GM21529 (cell line): Measurements from ENCODE around the gene MTHFD1L.
"Not testable (repeated sequence)": the region's sequence is repeated elsewhere in the genome, so short reads cannot be mapped to it uniquely, and the experiment has no call there.

Source experiments
- ATAC-seq: cut with Tn5 transposase; IDR thresholded peaks from one replicate; pipeline ENCODE4 v1.9.1; 2021; ENCODE audit not compliant: unreplicated experiment

Gene MTHFD1L

DNA sequence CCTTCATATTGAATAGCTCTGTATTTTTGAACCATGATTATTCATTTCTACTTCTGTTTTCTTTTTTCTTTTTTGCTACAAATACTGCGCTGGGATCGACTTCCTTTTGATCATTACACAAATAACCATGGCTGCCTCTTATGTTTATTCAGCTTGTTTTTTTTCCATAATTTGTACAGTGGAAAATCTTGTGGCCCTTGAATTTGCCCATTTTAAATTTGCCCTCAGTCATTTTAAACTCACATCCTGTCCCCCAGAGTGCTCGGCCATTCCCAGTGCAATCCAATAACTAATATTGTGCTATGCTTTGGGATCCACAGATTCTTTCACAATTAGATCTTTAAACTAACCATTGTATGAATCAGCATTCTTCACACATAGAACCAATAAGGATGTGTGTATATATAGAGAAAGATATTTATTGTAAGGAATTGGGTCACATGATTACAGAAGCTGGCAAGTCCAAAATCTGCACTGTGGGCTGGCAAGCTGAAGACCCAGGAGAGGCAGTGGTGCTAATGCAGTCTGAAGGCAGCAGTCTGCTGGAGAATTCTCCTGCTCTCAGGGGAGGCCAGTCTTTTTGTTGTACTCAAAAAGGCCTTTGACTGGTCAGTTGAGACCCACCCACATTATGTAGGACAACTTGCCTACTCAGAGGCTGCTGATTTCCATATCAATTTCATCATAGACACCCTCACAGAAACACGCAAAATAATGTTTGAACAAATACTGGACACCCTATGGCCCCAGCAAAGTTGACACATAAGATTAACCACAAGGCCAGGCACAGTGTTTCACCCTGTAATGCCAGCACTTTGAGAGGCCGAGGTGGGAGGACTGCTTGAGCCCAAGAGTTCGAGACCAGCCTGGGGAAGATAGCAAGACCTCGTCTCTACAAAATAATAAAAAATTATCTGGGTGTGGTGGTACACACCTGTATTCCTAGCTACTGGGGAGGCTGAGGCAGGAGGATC is 147.1 kb downstream of the MTHFD1L start:
- no peak for ATAC-seq

DNA sequence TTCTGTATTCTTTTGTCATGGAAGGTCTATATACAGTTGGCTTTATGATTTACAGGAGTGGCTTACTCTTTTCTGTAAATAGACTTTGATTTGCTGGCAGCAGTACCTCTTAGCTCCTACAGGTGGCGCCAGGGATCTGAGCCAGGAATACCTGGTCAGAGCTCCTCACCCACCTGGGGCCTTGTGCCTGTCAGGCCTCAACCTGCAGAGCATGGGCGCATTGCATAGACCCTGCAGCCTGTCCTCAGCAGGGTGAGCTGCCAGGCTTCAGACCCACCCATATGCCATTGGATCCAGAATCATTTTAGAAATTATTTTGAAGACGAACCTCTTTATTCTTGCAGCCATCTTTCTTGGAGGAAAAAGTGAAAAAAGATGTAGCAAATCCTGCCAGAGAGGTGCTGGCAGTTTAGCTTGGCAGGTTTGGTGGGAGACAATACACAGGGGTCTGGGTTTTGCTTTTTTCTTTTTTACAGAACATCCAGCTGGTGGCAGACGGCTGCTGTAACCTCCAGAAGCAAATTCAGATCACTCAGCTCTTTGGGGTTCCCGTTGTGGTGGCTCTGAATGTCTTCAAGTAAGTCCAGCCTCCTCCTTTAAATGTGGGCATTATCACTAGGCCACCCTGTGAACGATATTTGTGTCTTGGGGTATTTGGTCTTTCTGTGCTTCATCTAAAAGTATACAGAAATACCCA is 149.1 kb downstream of the MTHFD1L start:
- peak; percentile 79 for ATAC-seq

DNA sequence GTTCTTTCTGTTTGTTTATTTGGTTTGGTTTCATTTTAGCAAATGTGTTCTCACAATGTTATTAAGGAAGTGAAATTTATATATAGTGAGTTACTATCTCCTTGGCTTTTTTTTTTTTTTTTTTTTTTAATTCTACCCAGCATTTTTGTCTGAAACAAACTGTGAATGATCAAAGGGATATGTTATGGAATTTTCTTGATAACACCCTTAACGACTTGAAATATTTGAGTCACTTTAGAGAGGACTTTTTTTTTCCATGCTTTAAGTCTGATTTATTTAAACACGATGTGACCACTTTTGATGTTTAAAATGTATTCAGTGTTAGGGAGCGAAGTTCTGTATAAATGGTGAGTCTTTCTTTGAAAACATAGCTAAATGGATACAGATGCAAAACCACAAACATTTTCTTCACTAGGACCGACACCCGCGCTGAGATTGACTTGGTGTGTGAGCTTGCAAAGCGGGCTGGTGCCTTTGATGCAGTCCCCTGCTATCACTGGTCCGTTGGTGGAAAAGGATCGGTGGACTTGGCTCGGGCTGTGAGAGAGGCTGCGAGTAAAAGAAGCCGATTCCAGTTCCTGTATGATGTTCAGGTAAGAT is 149.7 kb downstream of the MTHFD1L start:
- ATAC-seq = no peak

DNA sequence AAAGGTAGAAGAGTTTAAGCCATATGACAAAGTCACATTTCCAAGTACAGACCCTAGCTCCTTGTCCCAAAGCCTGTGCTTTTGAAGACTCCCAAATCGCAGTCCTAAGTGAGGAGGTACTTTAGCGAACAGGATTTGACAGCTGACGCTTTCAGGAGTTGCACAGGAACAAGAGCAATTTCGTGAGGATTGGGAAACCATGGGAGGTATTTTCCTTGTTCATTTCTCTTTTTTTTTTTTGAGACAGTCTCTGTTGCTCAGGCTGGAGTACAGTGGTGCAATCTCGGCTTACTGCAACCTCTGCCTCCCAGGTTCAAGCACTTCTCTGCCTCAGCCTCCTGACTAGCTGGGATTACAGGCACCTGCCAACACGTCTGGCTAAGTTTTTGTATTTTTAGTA is 150.6 kb downstream of the MTHFD1L start:
- ATAC-seq = no peak

DNA sequence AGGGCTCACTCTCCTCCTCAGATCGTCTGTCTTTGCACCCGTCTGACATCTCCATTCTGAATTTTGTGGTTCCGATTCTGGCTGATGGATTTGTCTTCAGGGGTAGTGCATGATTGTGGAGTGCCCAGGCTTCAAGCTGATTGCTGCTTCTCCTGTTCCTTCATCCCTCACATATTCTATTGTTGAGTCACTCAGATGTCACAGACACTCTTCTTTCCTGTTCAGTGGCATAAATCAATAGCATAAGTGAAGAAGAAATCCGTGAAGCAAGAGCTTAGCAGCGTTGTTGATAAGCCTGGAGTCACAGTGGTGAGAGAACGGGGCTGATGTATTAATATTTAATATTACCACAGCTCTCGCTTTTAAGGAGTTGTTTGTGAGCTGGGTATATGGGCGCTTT is 152.5 kb downstream of the MTHFD1L start:
- no peak for ATAC-seq

DNA sequence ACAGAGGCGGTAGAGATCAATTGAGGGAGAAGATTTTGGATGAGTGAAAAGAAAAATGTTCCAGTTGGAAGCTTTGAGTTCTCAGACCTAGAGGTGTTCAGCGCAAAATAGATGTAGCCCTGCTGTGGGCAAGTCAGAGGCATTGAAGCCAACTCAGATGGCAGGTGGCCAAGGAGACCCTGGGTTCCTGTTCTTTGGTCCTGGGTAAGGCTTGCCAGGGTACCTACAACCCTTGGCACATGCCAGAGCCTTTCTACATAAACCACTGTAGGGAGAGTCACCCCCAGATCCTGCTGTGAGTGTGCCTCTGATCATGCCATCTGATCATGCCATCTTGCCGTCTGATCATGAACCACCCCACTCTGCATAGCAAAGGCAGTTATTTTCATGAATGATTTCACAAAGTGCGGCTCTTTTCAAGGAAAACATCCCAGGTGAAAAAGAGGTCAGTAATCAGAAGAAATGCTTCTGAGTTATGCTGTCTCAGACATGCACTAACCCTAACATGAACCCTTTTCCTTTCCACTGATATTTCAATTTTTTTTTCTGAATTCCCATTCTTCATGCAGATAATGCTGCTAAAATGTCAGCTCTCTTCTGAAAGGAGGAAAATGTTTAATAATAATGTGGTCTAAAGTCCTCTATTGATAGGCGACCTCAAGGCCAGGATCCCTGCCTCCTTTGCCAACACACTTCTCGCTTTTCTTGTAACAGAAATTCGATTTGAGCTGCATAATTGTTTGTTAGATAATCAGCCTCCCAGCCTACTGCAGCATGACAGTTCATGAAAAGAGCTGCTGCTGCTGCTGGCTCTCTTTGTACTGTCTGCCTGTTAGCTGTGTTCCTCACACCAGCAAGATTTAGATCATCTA is 153.6 kb downstream of the MTHFD1L start:
- no peak for ATAC-seq

DNA sequence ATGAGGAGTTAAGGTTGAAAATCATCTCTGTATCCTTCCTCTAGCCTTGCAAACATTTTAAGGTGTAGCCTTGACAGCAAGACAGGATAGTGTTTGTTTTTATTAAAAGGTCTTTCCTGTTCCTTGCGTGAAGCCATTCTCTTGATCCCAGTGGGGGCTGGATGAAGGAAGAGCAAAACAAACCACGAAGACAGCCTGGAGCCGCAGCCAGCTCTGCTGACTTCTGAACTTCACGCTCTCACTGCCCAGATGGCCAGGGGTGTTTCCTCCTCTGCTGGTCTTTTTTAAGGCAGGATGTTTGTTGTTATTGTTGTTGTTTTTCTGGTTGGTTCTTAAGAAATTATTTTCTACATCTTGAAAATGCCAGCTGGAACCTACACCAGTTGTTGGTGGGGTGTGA is 156.4 kb downstream of the MTHFD1L start:
- no peak for ATAC-seq

DNA sequence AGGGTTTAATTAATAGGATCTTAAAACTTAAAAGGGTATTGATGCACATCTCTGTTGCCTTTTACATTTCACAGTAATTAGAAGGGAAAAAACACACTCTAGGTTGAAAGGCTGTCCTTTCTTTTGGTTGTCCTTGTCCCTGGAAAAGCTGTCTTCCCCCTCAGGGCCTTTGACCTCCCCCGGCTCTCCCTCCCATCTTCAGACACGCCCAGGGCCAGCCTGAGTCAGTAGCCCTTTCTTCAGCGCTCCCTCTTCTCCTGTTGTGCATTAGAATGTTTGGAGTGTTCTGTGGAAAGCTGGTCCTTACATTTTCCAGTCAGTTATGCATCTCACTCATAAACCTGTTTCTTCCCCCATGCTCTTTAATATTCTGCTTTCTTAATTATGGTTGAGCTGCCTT is 157.0 kb downstream of the MTHFD1L start:
- no peak for ATAC-seq

DNA sequence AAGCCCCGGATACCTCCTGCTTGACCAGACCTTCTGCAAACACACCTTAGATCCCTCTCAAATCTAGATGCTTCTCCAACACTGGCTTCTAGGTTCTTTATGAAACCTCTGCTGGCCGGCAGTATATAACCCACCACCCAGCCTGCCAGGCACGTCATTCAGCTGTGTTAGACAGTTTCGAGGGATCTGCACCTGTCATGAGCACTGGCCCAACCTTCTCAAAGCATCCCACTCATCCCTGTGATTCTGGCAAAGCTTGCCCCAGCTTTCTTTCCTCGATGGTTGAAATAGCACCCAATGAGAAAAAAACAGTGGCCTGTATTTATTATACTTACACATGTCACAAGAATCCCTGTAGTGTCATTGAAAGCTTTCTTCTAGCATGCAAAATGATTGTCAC is 157.8 kb downstream of the MTHFD1L start:
- ATAC-seq = no peak

DNA sequence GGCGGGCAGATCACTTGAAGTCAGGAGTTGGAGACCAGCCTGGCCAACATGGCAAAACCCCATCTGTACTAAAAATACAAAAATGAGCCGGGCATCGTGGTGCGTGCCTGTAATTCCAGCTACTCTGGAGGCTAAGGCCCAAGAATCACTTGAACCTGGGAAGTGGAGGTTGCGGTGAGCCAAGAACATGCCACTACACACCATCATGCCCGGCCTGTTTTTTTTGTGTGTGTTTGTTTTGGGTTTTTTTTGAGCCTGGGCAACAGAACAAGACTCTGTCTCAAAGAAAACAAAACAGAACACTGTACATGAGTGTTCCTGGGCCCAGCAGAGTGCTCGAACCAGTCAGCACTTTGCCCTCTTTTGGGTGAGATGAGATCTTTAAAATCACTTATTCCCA is 159.1 kb downstream of the MTHFD1L start:
- no peak for ATAC-seq

DNA sequence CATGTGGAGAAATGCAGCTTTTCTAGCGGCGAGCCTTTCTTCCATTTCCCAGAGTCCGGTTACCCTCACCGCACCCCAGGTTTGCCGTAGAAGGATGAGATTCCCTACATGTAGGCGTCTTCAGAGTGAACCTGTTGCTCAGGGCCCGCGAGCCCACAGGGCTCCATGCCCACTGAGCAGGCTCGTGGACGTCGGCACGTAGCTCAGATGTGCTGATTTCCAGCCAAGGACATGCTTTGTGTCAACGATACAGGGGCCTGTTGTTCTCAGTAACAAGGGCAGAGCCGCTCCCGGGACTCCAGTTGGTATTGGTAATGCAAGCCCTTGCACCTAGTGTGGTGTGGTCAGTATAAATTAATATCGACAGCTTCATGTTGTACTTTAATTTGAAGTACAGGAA is 159.6 kb downstream of the MTHFD1L start:
- ATAC-seq = no peak

DNA sequence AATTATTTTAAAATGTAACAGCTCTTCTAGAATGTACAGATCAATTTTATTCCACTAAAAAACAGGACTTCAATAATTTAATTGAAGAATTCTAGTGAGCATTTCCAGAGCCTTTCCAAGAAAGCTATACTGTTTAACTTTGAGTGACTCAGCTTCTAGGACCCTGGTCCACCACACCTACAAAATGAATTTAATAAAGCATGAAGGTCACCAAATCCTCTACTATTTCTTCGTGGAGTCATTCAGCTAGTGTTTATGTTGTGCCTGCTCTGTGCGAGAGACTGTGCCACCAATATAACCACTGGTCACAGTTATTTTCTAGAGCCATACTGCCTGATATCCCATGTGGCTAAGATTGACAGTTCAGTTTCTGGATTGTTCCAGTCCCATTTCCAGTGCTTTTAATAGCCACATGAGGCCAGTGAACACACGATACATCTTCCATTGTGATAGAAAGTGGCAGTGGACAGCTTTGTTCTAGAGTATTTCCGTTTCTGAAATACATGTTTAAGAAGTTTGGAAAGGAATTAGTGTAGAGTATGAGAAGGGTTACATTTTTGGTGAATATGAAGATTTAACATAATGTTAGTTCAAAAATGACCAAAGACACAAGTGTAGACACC is 160.7 kb downstream of the MTHFD1L start:
- no peak for ATAC-seq

DNA sequence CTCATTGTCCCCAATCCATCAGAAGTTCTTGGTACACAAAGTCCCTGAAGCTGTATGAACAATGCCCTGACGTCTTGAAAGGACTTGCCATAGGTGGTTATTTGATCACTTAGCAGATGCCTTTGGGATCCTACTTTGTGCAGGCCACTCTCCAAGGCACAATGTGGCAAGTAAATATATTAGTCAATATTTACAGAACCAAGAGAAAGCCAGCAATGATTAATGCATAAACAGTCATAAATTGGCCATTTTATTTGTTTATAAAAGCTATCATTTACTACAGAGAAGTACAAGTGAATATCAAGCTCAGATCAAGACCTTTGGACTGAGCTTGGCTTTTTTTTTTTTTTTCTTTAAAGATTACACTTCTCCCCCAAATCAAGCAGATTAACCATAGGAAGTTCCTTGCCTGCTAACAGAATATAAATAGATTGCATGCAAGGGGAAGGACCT is 161.8 kb downstream of the MTHFD1L start:
- no peak for ATAC-seq

DNA sequence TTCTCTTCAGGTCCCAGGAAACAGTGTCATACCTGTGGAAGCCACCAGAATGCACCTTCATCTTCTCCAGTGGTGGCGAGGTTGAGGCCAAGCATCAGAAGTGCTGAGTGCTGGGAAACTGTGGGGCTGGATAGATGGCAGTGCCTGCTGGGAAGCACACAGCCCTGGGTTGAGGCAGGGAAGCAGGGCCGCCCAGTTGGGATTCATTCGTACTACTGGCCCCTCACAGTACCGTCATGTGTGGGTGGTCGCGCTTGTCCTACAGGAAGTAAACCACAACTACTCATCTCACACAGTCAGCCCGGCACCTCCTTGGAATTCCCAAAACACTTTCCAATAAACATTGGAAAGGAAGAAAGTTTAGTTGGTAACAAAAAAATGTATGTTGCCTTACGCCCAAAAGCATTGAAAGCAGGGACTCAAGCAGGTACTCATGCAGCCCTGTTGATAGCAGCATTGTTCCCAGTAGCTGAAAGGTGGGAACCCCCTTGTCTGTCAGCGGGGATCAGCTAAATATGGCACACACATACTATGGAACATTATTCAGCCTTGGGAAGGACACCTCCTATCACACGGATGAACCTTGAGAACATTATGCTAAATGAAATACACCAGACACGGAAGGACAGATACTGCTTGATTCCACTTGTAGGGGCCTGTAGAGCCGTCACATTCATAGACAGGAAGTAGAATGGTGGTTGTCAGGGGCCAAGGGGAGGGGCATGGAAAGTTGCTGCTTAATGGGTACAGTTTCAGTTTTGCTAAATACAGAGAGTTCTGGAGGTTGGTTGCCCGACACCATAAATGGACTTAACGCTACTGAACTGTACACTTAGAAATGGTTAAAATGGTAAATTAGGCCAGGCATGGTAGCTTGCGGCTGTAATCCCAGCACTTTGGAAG is 162.7 kb downstream of the MTHFD1L start:
- no peak for ATAC-seq

DNA sequence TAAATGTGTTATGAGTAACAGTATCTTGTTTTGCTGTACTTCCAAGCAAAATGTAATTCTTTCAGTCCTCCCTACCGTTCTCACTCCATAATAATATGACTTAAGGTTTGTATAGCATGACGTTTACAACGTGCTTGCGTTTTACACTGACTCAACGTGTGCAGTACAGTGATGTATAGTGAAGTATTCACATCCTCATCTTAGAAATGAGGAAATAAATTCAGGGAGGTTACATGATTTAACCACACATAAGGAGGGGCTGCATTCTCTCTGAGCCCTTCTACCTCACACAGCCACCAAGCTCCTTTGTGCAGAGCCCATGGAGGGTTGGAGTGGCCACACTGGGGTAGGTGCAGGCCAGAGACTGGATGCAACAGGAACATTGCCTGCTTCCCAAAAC is 164.5 kb downstream of the MTHFD1L start:
- ATAC-seq = no peak

DNA sequence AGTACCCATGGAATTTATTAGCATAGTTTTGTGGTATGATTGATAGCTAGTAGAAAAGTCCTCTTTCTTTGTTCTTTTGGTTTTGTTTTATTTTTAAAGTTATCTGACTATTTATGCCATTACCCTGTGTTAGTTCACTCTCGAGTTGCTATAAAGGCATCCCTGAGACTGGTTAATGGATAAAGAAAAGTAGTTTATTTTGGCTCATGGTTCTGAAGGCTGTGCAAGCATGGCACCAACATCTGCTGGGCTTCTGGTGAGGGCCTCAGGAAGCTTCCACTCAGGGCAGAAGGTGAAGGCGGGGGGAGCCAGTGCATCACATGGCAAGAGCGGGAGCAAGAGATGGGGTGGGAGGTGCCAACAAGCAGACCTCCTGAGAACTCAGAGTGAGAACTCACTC is 166.5 kb downstream of the MTHFD1L start:
- no peak for ATAC-seq

DNA sequence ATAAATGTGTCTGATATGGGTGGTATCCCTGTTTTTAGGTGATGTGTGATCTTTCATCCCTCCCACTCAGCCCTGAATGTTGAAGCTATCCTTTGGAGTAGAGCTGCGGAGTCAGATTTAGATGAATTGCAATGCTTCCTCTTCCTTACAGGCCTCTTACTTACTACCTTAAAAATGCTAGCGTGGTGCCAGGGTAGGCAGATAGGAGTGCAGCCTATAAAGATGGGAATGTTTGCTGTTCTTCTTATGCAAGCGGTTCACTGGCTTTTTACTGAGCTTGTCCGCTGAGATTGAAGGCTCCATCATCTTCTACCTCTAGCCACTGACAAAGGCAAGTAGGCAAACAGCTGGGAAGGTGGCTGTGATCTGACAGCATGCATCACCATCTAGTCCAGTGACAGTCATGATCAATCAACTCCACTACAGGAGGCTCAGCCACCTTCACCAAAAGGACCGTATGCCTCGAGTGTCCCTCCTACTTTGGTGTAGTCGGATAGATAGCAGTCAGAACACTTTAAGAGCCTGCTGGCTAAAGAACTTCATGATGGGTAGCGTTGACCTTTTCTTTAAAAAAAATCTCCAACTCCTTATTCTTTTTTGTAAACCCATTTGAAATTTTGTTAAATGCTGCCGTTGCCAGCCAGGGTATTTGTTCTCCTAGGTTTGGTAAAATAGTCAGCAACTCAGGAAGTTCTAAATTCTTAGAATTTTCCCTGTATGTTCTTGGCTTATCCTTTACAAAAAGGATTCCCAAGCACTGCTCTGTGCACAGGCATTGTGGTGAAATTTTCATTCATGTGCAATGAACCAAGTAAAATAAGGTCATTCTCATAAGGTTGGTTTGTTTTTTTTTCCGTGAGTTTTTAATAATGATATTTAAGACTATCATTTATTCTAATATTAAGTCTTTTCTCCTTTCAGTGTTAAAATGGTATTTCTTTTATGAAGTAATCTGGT is 169.6 kb downstream of the MTHFD1L start:
- ATAC-seq = no peak

DNA sequence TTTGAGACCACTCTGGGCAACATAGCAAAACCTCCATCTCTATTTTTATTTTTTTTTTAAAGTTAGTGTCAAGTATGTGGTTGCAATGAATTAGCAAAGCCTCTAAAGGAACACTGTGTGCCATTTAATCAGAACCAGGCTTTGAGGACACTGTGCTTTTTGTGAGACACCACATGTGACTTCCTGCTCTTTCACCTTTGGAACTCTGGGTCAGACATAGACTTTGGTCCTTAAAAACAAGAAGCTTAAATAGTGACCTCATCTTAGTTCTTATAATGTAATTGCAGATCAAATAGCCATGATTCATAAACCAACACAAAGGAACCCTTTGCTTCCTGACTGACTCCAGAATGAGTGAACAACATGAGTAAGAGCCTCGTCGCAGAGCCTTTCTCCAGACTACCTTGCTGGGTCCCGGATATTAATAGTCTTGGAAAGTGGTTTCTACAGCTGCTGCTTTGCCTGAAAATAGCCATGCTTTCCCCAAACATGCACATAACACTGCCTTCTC is 170.8 kb downstream of the MTHFD1L start:
- not testable (repeated sequence) for ATAC-seq
